IPS DF 19.7 (cell line): ENCODE measurements around the gene MFN1.

Source experiments
- DNase-seq: peaks from one replicate; pipeline ENCODE4 v3.0.0-alpha.2; 2013; ENCODE audit warnings: low read depth, low spot score

The MFN1 gene

DNA sequence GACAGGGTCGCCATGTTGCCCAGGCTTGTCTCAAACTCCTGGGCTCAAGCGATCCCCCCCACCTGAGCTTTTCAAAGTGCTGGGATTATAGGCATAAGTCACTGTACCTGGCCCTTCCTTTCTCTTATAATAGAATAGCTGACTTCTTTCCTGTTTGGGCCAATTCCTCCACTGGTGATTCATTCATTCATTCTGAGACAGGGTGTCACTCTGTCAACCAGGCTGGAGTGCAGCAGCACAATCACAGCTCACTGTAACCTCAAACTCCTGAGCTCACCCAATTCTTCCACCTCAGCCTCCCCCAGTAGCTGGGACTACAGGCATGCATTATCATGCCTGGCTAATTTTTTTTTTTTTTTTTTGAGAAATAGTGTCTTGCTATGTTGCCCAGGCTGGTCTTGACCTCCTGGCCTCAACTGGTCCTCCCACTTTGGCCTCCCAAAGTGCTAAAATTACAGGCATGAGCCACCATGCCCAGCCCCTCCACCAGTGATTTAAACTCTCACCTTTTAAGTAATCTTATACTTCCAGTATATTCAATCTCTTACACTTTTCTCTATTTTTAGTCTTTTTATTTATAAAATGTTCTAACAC lies 82.9 kb downstream of the MFN1 start:
- no peak for DNase-seq

DNA sequence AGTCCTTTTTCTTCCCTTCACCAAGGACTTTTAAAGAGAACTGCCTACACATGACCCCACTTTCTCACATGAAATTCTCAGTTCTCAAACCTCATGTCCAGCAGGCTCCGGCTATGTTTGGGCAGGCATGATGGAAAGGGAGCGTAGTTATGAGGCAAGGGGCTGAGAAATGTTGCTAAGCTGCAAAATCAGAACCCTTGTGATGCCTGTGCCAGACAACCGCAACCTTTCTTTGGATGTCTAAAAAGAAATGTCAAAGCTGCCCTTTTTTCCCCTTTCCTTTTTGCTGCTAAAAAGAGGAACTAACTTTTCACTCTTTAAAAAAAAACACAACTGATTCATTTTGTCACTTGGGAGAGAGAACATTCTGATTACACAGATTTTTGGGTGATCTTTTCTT lies 84.5 kb downstream of the MFN1 start:
- no peak for DNase-seq

DNA sequence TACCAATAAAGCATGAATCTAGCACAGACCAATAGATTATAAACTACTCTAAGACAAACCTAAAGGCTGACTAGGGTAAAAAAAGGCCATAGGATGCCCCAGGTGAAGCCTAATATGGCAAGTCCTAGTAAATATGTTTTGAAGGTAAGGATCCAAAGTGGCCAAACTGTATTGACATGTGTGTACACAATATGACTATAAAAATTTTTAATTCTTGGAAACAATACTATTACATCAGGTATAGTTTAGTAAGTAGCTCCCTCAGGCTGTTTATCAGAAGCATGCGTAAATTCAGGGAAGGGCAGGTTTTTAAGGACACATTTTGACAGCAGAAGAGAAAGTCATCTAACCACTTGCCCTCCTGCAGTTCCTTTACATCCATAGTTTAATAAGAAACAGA lies 84.9 kb downstream of the MFN1 start:
- DNase-seq: no peak

DNA sequence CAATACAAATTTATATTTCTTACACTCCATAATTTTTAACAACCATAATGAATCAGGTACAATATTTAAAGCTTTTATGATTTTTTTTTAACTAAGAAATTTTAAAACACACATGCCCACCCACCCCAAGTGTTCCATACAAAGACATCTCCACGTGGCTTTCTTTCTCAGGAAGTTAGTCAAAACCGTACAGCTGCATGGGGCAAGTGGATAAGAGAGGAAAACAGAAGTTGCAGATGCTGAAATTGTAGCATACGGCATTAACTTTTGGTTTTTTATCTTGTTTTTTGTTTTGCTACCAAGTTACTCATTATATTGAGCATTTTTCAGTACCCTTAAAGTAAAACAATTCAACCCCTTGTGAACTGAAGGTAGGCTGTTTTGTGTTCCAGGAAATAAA lies 89.0 kb downstream of the MFN1 start:
- DNase-seq: no peak

DNA sequence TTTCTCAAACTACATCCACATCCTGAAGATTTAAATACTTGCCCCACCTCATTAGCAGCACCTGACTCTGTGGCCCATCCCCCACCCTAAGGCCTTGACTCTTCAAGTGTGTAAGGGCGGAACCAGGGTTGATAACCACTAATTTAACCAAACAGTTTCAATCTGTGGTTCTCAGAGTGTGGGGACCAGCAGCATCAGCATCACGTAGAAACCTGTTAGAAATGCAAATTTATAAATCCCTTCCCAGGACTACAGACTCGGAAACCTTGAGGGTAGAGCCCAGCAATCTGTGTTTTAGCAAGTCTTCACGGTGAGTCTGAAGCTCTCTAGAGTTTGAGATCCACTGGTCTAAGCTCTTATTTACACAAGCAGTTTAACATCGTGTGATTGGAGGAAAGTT lies 91.3 kb downstream of the MFN1 start:
- no peak for DNase-seq
